Daoy (cell line): ENCODE measurements around the gene FAM169A. TPM values are rescaled to one million over a fixed set of nuclear protein-coding genes. Genes with fewer than 3 reads are reported as not detected.
"Not testable (repeated sequence)": the region's sequence is repeated elsewhere in the genome, so short reads cannot be mapped to it uniquely, and the experiment has no call there.

Experiments used
- DNase-seq: peaks from one replicate; pipeline ENCODE4 v3.0.0-alpha.2; 2015; ENCODE audit warnings: low read depth
- total RNA-seq: library from RNA; depleted of rRNA; stranded (reverse); fragments of >200 nt; shearing (Covaris generic); gene quantifications from 2 replicates; pipeline ENCODE4 v1.2.3, GENCODE V29; 2014

Gene FAM169A
- total RNA-seq, 1 experiment from 2014 or later, result 26.8 TPM

- no peak for DNase-seq
These were observed 4.3 kb upstream of the FAM169A start for GRCh38 chr5:74870299-74871067.

GRCh38 chr5:74869414-74869813, 3.2 kb upstream of the FAM169A start:
- DNase-seq, result not testable (repeated sequence)

GRCh38 chr5:74866596-74867162, 492 bp upstream of the FAM169A start:
- DNase-seq, result no peak

GRCh38 chr5:74865256-74865803, 857 bp downstream of the FAM169A start:
- no peak for DNase-seq

- no peak for DNase-seq
These were observed 1.4 kb downstream of the FAM169A start for GRCh38 chr5:74864823-74865222.

GRCh38 chr5:74863726-74864125, 2.5 kb downstream of the FAM169A start:
- DNase-seq, result no peak

GRCh38 chr5:74862221-74862620, 4.0 kb downstream of the FAM169A start:
- DNase-seq, result no peak

- not testable (repeated sequence) for DNase-seq
These were observed 9.2 kb downstream of the FAM169A start for GRCh38 chr5:74856975-74857374.

- no peak for DNase-seq
These were observed 12.9 kb downstream of the FAM169A start for GRCh38 chr5:74853256-74853655.

- peak; percentile 56 for DNase-seq
These were observed 14.4 kb downstream of the FAM169A start for GRCh38 chr5:74851684-74852353.

- DNase-seq, result no peak
These were observed 15.3 kb downstream of the FAM169A start for GRCh38 chr5:74850789-74851425.

GRCh38 chr5:74850030-74850429, 16.2 kb downstream of the FAM169A start:
- no peak for DNase-seq

- no peak for DNase-seq
These were observed 17.6 kb downstream of the FAM169A start for GRCh38 chr5:74848553-74849025.

- DNase-seq, result no peak
These were observed 27.0 kb downstream of the FAM169A start for GRCh38 chr5:74839229-74839628.

- DNase-seq, result no peak
These were observed 27.9 kb downstream of the FAM169A start for GRCh38 chr5:74838262-74838661.

GRCh38 chr5:74837115-74837514, 29.1 kb downstream of the FAM169A start:
- no peak for DNase-seq

GRCh38 chr5:74833537-74834266, 32.5 kb downstream of the FAM169A start:
- no peak for DNase-seq

GRCh38 chr5:74829413-74829812, 36.8 kb downstream of the FAM169A start:
- no peak for DNase-seq

GRCh38 chr5:74822288-74822687, 43.9 kb downstream of the FAM169A start:
- no peak for DNase-seq

GRCh38 chr5:74816875-74817274, 49.3 kb downstream of the FAM169A start:
- no peak for DNase-seq

- DNase-seq, result peak; percentile 42
These were observed 55.3 kb downstream of the FAM169A start for GRCh38 chr5:74810915-74811314.
